ENCODE measurements around the gene RBP3. TPM values are rescaled to one million over a fixed set of nuclear protein-coding genes. Genes with fewer than 3 reads are reported as not detected.

The RBP3 gene
- total RNA-seq, 1 experiment from 2014 or later, result not detected

DNA sequence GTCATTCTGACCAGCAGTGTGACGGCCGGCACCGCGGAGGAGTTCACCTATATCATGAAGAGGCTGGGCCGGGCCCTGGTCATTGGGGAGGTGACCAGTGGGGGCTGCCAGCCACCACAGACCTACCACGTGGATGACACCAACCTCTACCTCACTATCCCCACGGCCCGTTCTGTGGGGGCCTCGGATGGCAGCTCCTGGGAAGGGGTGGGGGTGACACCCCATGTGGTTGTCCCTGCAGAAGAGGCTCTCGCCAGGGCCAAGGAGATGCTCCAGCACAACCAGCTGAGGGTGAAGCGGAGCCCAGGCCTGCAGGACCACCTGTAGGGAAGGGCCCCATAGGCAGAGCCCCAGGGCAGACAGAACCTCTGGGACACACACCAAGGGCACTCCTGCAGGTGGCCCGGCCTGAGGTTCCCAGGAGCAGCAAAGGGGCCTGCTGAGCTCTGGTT, 9.0 kb downstream of the RBP3 start:
- no peak for DNase-seq (ENCODE audit: low spot score)

DNA sequence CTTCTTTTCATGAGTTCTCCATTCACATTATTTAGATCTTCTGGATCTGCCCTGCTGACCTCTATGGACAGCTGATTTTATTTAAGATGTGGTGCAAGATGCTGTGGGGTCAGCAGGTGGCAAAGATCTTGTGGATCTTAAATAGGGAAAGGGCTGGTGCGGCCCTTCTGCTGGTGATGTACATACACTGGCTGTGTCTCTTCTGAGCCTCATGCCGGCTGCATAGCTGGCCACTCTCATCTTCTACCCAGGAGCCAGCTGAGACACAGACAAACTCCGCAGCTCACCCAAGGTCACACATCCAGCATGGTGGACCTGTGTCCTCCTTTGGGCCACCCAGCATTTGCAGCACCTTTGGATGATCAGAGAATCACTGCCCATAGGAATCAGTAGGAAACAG, 9.7 kb downstream of the RBP3 start:
- DNase-seq (ENCODE audit: low spot score), result no peak

DNA sequence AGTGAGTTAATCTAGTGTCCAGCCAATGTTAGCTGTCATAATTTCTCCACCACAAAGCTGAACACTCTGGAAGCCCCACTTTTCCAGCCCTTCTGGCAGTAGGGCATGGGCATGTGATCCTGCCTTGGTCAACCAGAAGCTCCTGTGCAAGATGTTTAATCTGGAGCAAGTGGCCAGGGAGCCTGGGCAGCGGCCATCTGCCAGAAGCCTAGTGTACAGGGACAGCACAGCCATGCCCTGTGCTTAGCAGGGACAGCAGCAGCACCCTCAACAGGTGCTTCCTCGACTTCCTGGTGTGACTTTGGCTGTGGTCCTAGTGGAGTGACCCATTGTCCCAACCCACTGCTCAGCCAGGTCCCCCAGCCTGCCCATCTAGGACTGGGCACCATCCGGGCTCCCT, 10.3 kb downstream of the RBP3 start:
- no peak for DNase-seq (ENCODE audit: low spot score)

DNA sequence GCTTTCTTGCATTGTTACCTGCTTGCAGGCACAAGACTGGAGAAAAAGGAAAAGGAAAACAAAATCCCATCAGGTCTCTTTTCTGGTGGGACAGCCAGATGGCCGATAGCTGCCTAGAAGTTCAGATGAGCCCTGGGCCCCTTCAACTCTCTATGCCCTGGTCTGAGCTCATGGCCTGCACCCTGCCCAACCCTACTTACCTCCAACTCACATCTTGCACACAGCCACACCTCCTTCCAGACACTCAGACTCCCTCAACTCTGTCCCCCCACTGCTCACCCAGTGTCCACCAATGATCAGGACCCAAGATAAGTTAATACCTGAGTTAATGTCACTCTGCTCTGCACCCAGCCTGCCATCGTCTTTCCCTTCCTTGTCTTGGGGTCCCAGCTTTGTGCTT, 10.9 kb downstream of the RBP3 start:
- DNase-seq (ENCODE audit: low spot score), result no peak

DNA sequence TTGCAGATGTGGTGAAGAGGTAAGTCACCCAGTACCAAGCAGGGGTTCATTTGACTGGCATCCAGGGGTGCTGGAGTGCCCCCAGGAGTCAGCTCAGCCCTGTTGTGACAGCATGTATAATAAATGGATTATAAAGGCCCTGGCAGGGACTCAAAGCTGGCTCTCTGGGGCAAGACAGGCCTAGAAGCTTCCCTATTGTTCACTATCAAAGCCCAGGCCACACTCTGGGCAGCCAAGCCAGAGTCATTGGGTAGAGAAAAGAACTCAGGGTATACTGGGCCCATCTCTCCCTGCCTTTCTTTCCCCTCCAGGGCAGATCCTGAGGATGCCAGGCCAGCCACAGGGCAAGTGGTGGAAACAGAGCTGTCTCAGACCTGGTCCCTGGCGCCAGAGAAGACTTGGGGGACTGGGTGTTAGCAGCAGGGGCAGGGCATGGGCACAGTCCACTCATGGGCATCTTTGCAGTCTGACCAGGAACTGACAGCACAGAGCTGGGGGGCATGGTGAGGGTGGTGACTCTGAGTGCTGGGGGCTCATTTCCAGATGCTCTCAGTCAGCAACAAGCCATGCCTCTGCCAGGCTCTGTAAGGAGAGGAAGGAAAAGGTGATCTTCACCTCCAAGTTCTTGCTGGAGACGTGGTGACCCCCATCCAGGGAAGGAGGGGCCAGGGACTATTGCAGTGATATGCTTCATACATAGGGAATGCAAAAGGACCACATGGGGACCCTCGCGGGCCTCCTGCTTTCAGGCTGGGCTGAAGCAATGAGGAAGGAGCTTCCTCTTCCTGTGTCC, 11.7 kb downstream of the RBP3 start:
- no peak for DNase-seq (ENCODE audit: low spot score)

DNA sequence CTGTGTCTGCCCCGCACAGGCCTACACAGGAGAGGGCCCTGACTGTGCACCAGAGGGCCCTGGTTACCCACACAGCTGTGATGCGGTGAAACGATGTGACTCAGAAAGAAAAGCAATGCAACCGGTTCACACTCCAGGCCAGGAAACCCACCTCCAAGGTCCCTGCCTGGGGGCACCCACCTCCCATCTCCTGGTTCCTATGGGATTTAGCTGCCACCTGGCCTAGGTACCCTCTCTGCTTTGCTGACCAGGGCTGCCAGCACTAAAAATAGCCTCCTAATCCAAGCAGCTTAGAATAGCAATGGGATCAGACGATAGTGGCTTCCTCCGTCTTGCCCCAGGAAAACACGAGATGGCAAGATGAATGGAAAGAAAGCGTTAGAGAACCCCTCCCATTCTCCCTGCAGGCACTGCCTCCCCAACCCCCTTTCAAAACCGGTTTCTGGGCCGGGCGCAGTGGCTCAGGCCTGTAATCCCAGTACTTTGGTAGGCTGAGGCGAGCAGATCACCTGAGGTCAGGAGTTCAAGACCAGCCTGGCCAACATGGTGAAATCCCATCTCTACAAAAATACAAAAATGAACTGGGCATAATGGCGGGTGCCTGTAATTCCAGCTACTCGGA, 12.4 kb downstream of the RBP3 start:
- no peak for DNase-seq (ENCODE audit: low spot score)

DNA sequence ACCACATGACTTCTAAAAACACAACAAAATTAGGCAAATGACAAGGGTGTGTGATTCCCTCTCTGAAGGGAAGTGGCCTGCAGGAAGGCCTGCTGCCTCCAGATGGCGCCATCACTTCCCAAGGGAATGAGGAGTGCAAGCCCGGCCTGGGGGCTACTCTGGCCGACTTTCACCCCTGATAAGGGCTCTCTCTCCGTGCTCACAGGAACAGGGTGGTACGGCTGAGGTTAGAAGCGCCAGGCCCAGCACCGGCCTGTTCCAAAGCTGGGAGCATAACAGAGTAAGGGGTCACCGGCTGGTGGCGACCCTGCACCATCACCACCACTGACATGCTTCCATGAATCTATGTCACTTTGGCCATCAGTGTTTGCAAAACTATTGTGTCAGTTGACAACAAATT, 13.1 kb downstream of the RBP3 start:
- peak; percentile 27 for DNase-seq (ENCODE audit: low spot score)

DNA sequence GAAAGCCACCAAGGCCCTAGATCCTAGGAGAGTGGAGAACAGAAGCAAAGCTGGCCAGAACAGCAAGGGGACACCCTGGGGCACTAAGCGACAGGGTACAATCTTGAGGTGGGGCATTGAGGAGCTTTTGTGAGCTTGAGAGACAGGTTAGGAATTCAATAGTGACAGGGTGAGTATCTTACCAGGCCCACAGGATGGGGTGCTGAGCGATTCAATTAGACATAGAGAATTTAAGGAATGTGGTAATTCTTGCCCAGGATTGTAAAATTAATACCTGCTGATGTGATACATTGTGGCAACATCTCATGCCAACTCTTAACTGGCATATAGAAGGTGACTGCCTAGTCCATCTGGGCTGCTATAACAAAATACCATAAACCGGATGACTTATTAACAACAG, 14.0 kb downstream of the RBP3 start:
- DNase-seq (ENCODE audit: low spot score), result no peak

DNA sequence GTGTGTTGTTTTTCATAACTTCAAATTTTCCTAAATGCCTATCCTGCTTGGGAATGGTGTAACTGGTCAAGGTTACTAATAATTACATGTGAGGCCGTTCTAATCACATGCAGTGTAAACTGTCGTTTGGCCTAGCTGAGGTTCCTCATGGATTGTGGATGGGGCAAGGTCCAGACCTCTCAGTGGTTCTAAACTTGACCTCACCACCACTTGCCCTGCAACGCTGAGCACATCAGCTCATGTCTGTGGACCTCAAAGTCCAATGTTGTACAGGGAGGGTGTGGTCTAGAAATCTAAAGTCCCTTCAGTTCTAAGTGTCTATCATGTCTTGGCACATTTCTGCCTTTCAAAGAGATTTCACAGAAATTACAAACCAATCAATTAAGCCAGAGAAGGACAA, 15.6 kb downstream of the RBP3 start:
- no peak for DNase-seq (ENCODE audit: low spot score)

DNA sequence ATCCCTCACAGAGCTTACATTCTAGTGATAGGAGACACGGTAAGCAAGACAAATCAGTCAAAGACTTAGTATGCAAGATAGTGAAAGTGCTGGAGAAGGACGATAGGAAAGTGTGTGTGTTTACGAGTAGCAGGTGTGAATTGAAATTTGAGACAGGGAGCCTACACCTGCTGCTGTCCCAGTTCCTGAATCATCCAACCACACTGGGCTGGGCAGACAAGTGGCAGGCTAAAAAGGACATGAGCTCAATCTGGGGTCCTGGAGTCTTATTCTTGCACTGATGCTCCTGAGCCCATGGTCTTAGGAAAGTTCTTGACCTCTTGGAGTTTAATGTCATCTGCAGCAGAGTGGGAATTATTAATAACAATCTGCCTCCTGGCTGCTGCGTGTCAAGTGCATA, 16.2 kb downstream of the RBP3 start:
- DNase-seq (ENCODE audit: low spot score), result no peak

DNA sequence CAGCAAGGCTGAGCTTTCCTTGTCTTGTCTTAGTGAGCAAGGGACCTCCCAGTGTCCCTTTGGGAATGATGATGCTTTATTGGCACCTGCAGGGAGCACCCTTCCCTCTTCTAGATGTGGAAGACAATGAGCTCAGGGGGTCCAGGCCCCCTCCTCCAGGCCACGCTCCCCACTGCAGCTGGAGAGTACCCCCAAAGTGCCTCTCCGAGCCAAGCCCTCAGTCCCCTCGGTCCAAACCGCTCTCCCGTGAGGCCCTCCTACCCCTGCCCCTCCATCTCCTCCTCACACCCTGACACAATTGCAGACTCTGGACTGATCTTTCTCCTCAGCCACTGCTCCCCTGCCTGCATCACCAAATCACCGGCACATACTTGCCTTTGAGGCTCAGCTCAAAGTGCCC, 16.7 kb downstream of the RBP3 start:
- DNase-seq (ENCODE audit: low spot score), result no peak

DNA sequence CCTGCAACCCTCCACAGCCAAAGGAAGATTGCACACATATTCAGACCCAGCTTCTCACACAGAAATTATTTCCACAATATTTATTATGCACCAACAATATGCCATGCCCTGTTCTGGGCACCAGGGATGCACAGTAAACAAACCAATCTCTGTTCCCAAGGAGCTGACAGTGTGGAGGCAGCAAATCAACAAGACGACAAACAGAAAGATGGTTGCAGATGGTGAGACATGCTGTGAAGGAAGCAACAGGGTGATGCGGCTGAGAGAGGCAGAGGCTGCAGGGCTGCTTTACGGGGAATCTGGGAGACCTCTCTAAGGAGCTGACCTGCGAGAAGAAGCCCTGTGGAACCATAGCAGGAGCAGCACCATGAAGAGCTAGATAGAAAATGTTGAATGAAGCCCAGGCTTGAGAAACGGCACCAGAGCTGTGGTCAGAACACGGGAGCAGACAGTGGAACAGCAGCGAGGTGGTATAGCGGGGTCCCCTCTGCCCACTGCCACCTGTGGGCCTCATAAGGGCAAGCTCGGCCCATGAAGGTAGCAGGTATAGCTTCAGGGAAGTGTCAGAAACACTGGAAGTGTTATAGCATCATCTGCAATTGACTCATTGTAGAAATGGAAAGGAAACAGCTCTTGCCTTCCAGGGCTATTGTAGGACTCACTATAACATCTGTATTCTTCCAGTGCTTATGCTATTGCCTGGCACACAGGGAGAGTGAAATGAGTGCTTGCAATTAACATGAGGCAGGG, 17.4 kb downstream of the RBP3 start:
- DNase-seq (ENCODE audit: low spot score), result no peak

DNA sequence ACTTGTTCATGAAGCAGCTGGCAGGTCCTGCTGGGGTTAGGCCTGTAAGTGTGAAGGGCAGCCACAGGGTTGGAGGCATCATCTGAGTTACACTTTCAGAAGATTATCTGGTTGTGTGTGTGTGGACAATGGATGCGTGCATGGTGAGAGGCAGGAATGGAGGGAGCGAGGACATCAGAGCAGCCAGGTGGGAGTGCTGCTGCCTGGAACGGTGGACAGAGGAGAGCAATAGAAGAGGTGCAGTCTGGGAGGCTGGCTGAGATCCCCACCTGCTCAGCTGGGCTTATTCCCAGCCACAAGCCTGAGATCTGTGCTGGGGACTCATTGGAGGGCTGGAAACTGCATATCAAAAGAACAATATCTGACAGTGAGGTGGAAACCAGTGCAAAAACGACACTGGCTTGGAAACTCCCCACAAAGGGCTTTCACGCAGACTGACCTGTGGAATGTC, 18.0 kb downstream of the RBP3 start:
- DNase-seq (ENCODE audit: low spot score), result no peak

DNA sequence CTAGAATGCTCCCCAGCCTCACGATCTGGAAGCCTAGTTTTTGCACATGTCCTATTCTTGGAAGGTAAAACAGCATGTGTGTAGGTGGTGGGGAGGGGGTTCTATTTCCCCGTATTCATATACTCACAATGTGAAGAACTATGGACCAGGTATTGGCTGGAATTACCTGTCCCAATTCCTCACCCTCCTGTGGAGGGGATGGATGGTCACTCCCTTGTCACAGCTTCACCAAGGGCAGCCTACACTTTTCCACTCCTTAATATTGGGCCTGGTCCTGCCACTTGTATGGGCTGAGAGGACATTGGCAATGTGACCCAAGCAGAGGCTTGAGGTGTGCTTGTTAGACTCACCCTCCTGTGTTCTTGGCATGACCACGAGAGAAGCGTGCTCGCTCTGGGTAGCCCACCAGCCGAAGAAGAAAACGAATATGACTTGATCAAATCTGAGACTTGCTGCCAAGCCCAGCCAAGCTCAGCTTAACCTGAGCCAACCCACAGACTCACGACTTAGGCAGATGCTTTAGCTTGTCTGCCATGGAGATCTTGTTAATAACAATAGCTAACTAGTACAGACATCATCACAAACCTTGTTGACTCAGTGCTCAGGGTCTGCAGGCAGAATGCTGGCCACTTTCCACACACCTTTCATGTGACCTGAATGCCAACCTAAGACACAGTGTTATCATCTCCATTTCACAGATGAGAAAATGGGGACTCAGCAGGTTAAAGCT, 18.7 kb downstream of the RBP3 start:
- no peak for DNase-seq (ENCODE audit: low spot score)

DNA sequence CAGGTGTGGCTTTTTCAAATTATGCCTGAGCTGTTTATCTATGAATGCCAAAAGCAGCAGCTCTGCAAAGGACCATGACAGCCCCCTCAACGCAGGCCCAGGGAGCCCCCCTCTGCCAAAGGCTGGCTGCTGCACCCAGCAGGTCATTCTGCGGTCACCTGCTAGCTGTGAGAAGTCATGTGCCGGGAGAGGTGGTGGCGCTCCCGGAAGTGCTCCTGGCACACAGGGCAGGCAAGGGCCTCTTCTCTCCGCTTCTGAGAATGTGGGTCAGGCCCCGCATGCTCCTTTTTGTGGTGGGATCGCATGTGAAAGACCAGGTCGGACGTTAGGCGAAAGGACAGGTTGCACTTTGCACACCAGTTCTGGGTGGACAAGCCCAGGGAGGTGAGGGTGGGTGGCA, 19.5 kb downstream of the RBP3 start:
- DNase-seq (ENCODE audit: low spot score), result no peak

DNA sequence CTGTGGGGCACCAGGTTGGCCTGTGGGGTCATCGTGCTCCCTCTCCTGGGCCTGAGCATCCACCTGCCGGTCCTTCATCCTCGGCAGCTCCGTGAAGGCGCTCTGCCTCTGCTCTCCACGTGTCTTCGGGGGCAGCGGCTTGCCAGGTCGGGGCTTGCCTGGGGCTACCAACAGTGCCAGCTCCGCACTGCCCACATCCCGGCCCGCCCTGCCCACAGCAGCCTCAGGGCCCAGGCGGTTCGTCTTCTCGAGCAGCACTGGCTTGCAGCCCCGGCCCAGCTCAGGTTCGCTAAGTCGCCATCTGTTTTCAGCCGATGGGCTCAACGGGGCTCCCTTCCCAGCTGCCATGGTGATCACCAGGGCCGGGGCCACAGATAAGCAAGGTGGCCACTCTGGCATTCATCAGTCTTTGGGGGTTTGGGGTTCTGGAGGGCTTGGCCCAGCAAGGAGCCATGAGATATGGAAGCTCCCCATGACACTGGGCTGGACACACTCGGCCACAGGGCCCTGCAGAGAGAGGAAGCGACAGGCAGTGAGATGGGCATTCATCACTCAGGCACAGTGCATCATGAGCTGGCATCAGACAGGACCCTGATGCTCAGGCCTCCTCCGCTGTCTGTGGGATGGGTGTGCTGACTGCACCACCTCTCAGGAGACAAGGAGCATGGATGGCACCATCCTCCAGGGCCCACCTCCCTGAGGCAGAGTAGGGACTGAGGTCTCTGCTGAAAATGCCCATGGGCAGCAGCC, 20.4 kb downstream of the RBP3 start:
- DNase-seq (ENCODE audit: low spot score), result no peak

DNA sequence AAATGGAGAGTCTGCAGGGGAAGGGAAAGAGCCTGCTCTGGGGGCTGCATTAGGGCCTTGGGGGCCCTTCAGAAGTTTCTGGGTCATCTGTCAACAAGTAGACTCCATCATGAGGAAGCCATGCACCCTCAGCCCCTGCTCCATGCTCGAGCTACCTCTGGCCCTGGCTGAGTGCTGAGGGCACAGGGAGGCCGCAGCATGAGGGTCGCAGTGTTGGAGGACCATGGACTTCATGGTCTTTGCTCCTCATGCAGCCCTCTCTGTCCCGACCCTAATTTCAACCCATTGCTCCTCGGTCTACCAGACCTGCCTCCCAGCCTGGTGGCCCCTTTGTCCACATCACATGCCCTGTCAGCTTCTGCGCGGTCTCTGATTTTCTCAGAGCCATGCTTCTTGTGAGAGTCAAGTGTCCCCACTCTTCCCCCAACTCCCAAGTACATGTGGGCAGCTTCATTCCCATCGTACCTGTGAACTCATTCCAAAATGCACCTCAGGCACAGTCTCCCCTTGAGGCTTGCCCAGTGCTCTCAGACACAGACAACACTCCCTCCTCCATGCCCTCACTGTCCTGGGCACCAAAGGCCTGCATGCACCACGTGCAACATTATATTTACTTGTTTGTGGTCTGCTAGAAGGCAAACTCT, 21.2 kb downstream of the RBP3 start:
- no peak for DNase-seq (ENCODE audit: low spot score)

DNA sequence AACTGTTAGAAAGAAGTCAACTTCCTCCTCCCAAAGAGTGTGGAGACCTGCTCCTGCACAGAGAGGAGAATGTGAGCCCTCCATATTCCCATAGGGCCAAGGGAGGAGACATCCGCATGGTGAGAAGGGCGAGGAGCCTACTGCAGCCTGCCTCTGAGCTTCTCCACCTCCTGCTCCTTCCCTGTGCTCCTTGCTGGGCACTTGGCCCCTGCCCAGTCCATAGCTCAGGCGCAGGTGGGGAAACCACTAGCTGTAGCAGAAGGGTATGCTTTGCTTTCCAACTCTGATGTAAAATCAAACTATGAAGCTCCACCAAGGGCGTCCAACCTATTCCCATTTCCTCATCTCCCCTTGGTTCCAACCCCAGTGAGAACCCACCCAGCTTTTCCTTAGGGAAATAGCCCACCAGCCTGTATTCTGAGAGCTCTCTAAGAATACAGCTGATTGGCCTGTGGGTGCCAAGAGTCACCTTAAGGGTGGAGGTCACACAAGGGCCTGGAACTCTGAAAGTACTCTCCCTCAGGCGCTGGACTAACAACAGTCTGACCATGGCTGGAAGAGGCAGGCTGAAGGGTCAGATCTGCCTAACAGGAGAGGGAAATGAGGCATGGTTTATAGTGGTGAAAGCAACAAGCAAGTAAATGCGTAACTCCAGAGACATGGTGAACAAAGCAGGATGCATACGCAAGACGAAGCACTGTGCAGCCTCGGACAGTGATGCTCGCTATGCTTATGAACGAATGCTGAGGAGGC, 22.0 kb downstream of the RBP3 start:
- no peak for DNase-seq (ENCODE audit: low spot score)

DNA sequence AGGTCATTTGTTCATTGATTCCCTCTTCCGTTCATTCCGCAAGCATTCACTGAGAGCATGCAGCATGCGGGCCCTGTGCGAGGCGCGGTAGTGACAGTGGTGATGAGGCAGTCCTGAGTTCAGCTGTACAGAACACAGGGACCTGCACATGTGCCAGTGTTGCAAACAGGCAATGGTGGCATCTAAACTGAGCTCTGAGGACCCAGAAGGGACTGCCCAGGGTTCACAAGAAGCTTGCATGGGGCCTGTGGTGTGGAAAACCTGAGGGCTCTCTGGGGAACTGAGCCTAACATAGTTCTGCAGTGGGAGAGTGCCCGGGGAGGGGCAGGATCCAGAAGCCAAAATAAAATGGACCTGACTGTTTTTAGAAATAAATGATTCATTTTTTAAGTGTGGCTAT, 22.7 kb downstream of the RBP3 start:
- no peak for DNase-seq (ENCODE audit: low spot score)

Measured in H4 (cell line).